Activated naive CD8-positive, alpha-beta T cell (primary cell): Measurements from ENCODE around the gene TMEM168.
"Not testable (repeated sequence)": the region's sequence is repeated elsewhere in the genome, so short reads cannot be mapped to it uniquely, and the experiment has no call there.

Experiments
- H3K27ac Mint-ChIP-seq: one replicate; pipeline ENCODE4 v1.8.0; 2021; ENCODE audit warnings: mixed read lengths
- H3K27me3 Mint-ChIP-seq: one replicate; pipeline ENCODE4 v1.8.0; 2021; ENCODE audit warnings: mixed read lengths
- H3K36me3 Mint-ChIP-seq: one replicate; pipeline ENCODE4 v1.8.0; 2021; ENCODE audit warnings: mixed read lengths
- H3K4me1 Mint-ChIP-seq: one replicate; pipeline ENCODE4 v1.8.0; 2021; ENCODE audit warnings: low read depth, mixed read lengths
- H3K4me3 Mint-ChIP-seq: one replicate; pipeline ENCODE4 v1.8.0; 2021; ENCODE audit warnings: mild to moderate bottlenecking, mixed read lengths
- H3K9me3 Mint-ChIP-seq: one replicate; pipeline ENCODE4 v1.8.0; 2021; ENCODE audit warnings: low read depth, mixed read lengths

The TMEM168 gene, protein sequence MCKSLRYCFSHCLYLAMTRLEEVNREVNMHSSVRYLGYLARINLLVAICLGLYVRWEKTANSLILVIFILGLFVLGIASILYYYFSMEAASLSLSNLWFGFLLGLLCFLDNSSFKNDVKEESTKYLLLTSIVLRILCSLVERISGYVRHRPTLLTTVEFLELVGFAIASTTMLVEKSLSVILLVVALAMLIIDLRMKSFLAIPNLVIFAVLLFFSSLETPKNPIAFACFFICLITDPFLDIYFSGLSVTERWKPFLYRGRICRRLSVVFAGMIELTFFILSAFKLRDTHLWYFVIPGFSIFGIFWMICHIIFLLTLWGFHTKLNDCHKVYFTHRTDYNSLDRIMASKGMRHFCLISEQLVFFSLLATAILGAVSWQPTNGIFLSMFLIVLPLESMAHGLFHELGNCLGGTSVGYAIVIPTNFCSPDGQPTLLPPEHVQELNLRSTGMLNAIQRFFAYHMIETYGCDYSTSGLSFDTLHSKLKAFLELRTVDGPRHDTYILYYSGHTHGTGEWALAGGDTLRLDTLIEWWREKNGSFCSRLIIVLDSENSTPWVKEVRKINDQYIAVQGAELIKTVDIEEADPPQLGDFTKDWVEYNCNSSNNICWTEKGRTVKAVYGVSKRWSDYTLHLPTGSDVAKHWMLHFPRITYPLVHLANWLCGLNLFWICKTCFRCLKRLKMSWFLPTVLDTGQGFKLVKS

DNA sequence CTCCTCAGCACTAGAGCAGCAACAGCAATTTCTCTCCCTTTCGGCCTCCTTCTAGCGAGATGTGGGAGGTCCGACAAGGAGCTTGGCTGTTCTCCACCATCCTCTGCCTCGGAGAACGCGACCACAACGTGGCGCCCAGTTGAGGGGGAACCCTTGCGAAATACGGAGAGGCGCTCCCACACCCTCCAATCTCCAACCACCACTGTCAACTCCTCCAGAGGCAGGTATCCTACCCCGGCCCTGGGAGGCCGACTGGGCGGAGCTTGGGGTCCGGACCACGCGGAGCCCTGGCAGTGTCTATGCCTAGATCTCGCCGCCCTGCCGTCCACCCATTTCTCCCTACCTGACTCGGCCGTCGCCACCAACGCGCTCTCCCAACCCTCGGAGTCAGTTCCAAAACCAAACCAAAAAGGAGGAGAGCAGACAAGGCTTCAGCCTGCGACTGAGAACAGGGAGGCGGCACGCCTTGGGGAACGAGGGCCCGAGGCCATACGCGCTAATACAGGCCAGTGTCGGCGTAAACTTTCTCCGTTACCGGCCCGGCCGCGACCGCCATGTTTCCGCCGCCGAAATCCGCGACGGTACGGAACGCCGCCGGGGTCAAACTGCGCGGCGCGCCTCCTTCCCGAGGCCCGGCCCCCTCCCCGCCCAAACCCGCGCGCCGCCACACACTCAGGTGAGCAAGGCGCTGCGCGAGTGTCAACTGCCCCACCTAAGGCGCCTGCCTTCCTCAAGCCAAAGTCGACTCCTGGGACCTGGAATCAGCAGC lies at the start of gene TMEM168:
TMEM168 (minus strand) TSS at position 577 of the 769 bp plus-strand sequence. CDS start 5,568 bp downstream, outside the sequence.
- peaks cover 3% of the 10 kb centered on the region for H3K36me3 Mint-ChIP-seq
- peak within 1 kb of the TSS; percentile 92 for H3K27ac Mint-ChIP-seq
- peak within 1 kb of the TSS; percentile 99 for H3K4me3 Mint-ChIP-seq
- H3K27me3 Mint-ChIP-seq: no peaks in the 10 kb centered on the region
- no peaks in the 10 kb centered on the region for H3K9me3 Mint-ChIP-seq
- H3K4me1 Mint-ChIP-seq: peaks cover 34% of the 10 kb centered on the region

DNA sequence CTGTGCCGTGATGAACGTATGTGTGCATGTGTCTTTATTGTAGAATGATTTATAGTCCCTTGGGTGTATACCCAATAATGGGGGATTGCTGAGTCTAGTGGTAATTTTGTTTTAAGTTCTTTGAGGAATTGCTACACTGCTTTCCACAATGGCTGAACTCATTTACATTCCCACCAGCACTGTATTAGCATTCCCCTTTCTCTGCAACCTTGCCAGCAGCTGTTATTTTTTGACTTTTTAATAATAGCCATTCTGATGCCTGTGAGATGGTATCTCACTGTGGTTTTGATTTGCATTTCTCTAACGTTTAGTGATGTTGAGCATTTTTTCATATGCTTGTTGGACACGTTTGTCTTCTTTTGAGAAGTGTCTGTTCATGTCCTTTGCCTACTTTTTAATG lies 45.7 kb upstream of the TMEM168 start:
- peaks cover 53% of the 10 kb centered on the region for H3K36me3 Mint-ChIP-seq
- H3K27me3 Mint-ChIP-seq, H3K4me1 Mint-ChIP-seq, H3K27ac Mint-ChIP-seq, H3K4me3 Mint-ChIP-seq, H3K9me3 Mint-ChIP-seq: not testable (repeated sequence)

DNA sequence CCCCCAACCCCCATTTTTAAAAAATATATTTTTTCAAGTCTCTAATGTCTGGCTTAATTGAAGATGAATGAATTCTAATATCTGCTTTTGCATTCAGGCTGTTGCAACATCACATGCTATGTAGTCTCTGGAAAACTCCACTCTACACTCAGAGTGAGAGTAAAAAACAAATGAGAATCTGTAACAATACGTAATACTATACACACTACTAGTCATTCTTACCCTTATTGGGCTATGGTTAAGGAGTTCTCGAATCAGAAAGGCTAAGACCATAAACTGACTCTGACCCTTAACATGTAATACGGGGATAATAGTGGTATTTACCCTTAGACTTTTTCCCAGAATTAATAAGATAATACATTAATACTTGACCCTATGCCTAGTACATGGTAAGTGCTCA lies 42.9 kb upstream of the TMEM168 start:
- H3K4me1 Mint-ChIP-seq: no peaks in the 10 kb centered on the region
- H3K9me3 Mint-ChIP-seq: peaks cover 7% of the 10 kb centered on the region
- no peak overlapping the region for H3K27ac Mint-ChIP-seq
- H3K36me3 Mint-ChIP-seq: peaks cover 60% of the 10 kb centered on the region
- H3K27me3 Mint-ChIP-seq: no peaks in the 10 kb centered on the region
- no peak overlapping the region for H3K4me3 Mint-ChIP-seq

DNA sequence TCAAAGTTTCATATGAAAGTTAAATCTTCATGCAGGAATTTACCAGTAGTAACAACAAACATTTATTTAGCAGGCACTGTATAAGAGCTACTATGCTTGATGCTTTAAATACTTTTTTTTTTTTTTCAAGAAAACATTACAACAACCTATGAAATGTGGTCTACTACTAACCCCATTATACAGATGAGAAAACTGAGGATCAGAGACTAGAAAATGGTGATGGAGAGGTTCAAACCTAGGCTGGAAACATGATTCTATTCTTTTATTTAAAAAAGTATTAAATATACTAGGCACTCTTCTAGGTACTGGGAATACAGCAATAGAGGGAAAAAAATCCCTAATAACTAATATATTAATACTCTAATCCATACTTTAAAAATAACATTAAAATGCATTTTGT lies 40.6 kb upstream of the TMEM168 start:
- H3K36me3 Mint-ChIP-seq: peaks cover 47% of the 10 kb centered on the region
- peaks cover 7% of the 10 kb centered on the region for H3K9me3 Mint-ChIP-seq
- no peaks in the 10 kb centered on the region for H3K27me3 Mint-ChIP-seq
- H3K27ac Mint-ChIP-seq: no peak overlapping the region
- H3K4me3 Mint-ChIP-seq: no peak overlapping the region
- H3K4me1 Mint-ChIP-seq: no peaks in the 10 kb centered on the region

DNA sequence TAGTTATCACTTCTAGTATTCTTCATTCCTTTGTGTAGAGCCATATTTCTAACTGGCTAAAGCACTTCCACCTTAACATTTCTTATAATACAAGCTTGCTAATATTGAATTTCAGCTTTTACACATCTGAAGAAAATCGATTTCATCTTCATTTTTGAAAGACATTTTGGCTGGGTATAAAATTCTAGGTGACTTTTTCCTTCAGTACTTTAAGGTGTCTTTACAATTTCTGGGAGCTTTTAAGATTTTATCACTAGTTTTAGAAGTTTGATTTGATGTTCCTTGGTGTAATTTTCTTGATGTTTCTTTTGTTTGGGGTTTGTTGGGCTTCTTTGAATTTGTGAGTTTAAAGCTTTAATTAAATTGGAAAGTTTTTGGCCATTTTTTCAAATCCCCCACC lies 38.5 kb upstream of the TMEM168 start:
- Mint-ChIP-seq H3K36me3 (peaks cover 46% of the 10 kb centered on the region), H3K9me3 (peaks cover 7% of the 10 kb centered on the region), H3K4me1 (no peaks in the 10 kb centered on the region), H3K27me3 (no peaks in the 10 kb centered on the region), H3K4me3 (no peak overlapping the region), H3K27ac (no peak overlapping the region)

DNA sequence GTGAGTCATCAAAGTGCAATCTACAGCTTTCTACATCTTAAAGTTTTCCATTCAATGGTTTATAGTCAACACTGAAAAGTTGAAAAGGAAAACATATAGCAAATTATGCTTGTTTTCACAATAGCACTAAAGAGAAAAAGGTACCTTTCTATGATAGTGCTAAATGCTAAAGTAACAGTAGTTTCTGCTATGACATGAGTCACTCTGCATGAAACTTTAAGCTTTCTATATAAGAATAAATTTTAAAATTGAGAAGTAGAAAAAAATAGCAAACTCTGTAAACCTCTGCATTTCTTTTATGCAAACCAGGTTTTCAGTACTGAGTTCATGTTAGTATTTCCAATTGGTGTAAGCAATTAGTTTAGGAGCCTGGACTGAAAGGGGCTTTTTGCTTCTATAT lies 31.2 kb upstream of the TMEM168 start:
- no peak overlapping the region for H3K4me3 Mint-ChIP-seq
- no peaks in the 10 kb centered on the region for H3K27me3 Mint-ChIP-seq
- H3K27ac Mint-ChIP-seq: no peak overlapping the region
- H3K9me3 Mint-ChIP-seq: peaks cover 7% of the 10 kb centered on the region
- no peaks in the 10 kb centered on the region for H3K4me1 Mint-ChIP-seq
- H3K36me3 Mint-ChIP-seq: peaks cover 43% of the 10 kb centered on the region

DNA sequence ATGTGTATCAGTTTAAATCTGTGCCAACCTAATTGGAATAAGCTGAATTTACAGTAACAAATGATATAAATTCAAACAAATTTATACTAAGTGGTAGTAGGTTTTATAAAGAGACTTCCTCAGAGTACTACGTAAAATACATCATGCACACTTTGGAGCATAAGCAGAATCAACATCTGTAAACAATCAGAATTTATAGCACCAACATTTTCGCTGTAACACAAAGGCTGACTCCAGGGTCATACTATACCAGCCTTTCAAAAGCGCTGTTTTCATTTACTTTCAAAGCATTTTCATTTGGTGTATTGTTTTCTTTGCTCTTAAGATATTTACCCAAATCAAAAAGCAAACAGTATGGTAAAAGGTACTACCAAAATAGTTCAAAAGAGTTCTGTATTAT lies 29.3 kb upstream of the TMEM168 start:
- H3K4me1 Mint-ChIP-seq: no peaks in the 10 kb centered on the region

DNA sequence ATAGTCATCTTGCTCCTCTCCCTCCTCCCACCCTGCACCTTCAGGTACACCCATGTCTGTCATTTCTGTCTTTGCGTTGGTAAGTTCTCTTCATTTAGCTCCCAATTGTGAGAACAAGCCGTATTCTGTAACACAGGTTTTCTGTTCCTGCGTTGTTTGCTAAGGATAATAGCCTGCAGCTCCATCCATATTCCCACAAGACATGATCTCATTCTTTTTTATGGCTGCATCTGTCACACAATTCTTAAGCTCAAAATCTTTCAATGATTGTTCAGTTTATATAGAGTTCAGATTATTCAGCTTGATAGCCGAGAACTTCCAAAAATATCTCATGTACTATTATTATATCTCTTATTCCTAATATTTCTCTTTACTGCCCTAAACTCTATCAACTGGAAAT lies 16.0 kb upstream of the TMEM168 start:
- no peaks in the 10 kb centered on the region for H3K36me3 Mint-ChIP-seq

More for the DNA sequence above, 29.3 kb upstream of the TMEM168 start:
- peaks cover 8% of the 10 kb centered on the region for H3K9me3 Mint-ChIP-seq
- no peaks in the 10 kb centered on the region for H3K27me3 Mint-ChIP-seq
- H3K4me3 Mint-ChIP-seq: no peak overlapping the region
- H3K36me3 Mint-ChIP-seq: peaks cover 38% of the 10 kb centered on the region
- H3K27ac Mint-ChIP-seq: no peak overlapping the region

DNA sequence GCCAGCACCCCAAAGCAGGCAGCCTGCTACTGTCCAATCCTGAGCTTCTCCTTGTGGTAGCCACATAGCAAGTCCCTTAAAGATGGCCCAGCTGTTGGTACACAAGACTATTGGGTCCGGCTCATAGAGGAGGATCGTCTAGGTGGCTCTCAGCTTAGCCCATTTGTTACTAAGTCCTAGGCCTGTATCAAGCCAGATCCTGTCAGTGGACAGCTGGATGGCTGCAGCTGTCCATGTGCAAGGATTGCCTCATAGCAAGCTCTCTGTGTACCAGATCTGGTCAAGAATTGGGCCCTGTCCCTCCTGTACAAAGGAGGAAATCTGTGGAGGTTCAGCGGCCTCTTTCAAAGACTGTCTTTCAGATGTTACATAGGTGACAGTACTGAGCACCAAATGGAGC lies 12.2 kb upstream of the TMEM168 start:
- Mint-ChIP-seq H3K4me3 (no peak overlapping the region), H3K4me1 (no peaks in the 10 kb centered on the region), H3K36me3 (no peaks in the 10 kb centered on the region), H3K27me3 (peaks cover under 1% of the 10 kb centered on the region), H3K9me3 (no peaks in the 10 kb centered on the region), H3K27ac (no peak overlapping the region)

More for the DNA sequence above, 16.0 kb upstream of the TMEM168 start:
- Mint-ChIP-seq H3K4me3 (no peak overlapping the region), H3K4me1 (no peaks in the 10 kb centered on the region), H3K27ac (no peak overlapping the region), H3K9me3 (no peaks in the 10 kb centered on the region), H3K27me3 (peaks cover 1% of the 10 kb centered on the region)

DNA sequence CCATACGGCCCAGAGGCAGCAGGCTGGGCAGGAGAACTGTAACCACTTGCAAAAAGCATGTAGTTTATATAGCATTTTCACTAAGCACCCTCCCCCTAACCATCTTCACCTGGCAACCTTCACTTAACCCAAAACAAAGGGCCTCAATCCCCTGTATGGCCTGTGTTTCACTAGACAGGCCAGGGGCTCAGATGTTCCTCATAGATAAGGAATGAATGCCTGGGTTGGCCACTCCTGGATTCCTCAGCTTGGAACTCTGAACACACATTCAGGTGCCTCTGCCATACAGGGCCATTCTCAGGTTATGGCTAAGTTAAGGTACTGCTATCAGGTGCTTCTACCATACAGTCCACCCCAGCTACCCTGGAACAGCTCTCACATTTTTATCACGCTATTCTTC lies 10.3 kb upstream of the TMEM168 start:
- Mint-ChIP-seq H3K4me3 (no peak overlapping the region), H3K36me3 (no peaks in the 10 kb centered on the region), H3K27me3 (no peaks in the 10 kb centered on the region), H3K9me3 (no peaks in the 10 kb centered on the region), H3K4me1 (no peaks in the 10 kb centered on the region), H3K27ac (no peak overlapping the region)

DNA sequence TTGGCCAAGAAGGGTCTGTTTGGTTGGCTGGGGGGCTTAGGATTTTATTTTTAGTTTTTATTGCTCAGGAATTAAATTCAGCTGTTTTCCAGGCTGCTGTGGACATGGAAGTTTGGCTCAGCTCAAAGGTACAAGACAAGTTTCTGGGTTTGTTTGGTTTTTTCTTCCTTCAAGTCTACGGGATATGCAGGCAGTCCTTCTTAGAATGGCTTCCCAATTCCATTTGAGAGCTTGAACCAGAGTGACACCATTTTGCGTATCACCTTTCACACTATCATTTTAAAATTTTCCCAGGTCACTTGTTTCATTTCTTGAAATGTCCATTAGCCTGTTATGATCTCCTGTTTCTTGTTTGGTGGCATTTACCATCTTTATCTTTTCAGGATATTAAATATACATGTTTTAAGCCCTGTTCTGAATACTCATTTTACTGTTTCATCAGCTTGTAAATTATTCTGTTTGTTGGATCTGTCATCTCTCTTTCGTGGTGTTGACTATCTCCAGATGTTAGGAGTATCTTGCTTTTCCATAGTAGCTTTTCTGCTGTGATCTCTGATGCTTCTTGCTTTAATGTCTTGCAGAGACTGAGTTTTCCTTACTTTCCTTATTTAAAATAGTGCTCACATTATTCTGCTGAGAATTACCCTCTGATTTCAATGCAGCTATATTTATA lies 9.4 kb upstream of the TMEM168 start:
- Mint-ChIP-seq H3K4me1 (no peaks in the 10 kb centered on the region), H3K4me3 (no peak overlapping the region), H3K27me3 (no peaks in the 10 kb centered on the region), H3K36me3 (no peaks in the 10 kb centered on the region), H3K27ac (no peak overlapping the region), H3K9me3 (no peaks in the 10 kb centered on the region)

DNA sequence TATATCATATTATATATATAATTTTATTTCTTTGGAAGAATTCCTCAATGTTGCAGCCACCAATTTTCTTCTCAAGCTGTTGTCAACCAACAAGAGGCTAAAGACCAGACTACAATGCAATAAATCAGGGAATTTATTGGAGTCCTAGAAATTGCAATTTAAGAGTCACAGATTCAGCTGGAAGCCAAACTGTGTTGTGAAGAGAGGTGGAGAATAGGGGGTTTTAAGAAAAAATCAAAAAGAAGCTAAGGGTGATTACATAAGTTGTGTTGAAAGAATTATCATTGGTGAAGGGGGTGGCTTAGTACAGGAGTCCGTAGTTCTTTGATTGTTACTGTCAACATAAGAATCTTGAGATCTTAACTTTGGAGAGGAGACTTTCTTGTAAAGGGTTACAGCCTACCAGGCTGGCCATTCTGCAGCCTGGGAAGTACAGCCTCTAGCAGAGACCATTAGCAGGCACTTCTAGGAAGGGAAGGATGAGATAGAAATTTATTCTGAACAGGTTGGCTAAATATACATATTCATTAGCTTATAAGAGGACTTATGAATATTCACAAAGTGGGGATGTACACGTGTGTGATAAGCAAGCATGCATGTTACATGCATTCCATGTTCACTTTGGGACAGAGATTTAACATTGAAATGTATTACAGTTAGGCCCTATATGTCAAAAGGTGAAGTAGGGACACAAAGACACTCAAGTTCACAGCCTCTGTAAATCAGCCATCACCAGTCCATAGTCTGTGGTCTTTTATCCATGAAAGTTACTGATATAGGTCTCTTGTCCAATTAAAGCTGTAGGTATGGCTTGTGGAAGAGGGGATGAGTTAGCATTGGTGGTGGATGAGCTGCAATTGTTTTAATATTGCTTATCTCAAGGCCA lies 8.3 kb upstream of the TMEM168 start:
- H3K9me3 Mint-ChIP-seq: no peaks in the 10 kb centered on the region
- no peak overlapping the region for H3K4me3 Mint-ChIP-seq
- H3K27ac Mint-ChIP-seq: no peak overlapping the region
- H3K36me3 Mint-ChIP-seq: no peaks in the 10 kb centered on the region
- no peaks in the 10 kb centered on the region for H3K27me3 Mint-ChIP-seq
- H3K4me1 Mint-ChIP-seq: no peaks in the 10 kb centered on the region

DNA sequence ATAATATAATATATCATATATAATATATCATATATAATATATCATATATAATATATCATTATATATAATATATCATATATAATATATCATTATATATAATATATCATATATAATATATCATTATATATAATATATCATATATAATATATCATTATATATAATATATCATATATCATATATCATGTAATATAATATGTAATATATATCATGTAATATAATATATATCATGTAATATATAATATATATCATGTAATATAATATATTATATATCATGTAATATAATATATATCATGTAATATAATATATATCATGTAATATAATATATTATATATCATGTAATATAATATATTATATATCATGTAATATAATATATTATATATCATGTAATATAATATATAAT lies 6.4 kb upstream of the TMEM168 start:
- H3K4me1 Mint-ChIP-seq, H3K27me3 Mint-ChIP-seq, H3K27ac Mint-ChIP-seq, H3K9me3 Mint-ChIP-seq, H3K36me3 Mint-ChIP-seq, H3K4me3 Mint-ChIP-seq: not testable (repeated sequence)

DNA sequence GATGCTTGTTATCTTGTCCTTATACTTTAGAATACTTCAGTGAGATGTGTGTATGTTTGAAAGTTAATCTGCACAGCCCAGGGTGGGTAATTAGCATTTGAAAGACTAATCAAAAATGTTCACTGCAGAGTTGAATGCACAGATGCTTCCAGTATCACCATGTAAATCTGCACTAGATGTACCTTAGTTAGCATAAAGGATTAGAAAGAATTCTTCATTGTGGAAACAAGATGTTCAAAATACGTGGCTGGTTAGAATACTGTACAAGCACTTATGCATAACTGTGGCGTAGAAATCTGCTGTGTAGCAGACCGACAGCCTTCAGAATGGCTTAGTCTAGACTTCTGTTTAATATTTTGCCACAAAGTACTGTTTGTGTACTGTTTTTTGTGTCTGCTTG lies 2.2 kb upstream of the TMEM168 start:
- Mint-ChIP-seq H3K4me1 (peaks cover 20% of the 10 kb centered on the region), H3K9me3 (no peaks in the 10 kb centered on the region), H3K27me3 (no peaks in the 10 kb centered on the region), H3K36me3 (peaks cover 3% of the 10 kb centered on the region), H3K27ac (no peak overlapping the region), H3K4me3 (no peak overlapping the region)
